Tibial nerve (tissue), 4 donors: ENCODE data around the gene DPF1.

Source experiments
- CTCF ChIP-seq, 5 experiments: fragments of 200-600 bp in 3 of 5; fragments of 450-650 bp in 2 of 5; sonication (generic) in 3 of 5; IDR thresholded peaks; one replicate each; pipeline ENCODE4 v1.5.1; 2016 to 2019; ENCODE audit warnings: antibody characterized with exemption in 5 of 5, mild to moderate bottlenecking in 3 of 5, moderate library complexity in 2 of 5
- EP300 ChIP-seq, 2 donors: sonication (generic); formaldehyde crosslinking; IDR thresholded peaks; one replicate each; pipeline ENCODE4 v1.6.1; 2017; ENCODE audit warnings: antibody characterized with exemption in 2 of 2, mild to moderate bottlenecking in 1 of 2
- POLR2A ChIP-seq, 2 donors: fragments of 450-650 bp; IDR thresholded peaks; one replicate each; pipeline ENCODE4 v1.6.1; 2017; ENCODE audit warnings: antibody characterized with exemption in 2 of 2, mild to moderate bottlenecking in 2 of 2, moderate library complexity in 2 of 2

- TF ChIP-seq CTCF (IDR thresholded peaks at IDR 0.05) (no peak), POLR2A (IDR thresholded peaks at IDR 0.05) (no peak), EP300 (IDR thresholded peaks at IDR 0.05) (no peak)
These were observed 44.5 kb upstream of the DPF1 start for GRCh38 chr19:38268539-38268938.
